GM18498 (cell line): ENCODE data around the gene ANKRD31.

Experiments
- ATAC-seq: cut with Tn5 transposase; IDR thresholded peaks from one replicate; pipeline ENCODE4 v1.9.1; 2021; ENCODE audit warnings: mild to moderate bottlenecking, moderate library complexity; ENCODE audit not compliant: unreplicated experiment

The ANKRD31 gene

DNA sequence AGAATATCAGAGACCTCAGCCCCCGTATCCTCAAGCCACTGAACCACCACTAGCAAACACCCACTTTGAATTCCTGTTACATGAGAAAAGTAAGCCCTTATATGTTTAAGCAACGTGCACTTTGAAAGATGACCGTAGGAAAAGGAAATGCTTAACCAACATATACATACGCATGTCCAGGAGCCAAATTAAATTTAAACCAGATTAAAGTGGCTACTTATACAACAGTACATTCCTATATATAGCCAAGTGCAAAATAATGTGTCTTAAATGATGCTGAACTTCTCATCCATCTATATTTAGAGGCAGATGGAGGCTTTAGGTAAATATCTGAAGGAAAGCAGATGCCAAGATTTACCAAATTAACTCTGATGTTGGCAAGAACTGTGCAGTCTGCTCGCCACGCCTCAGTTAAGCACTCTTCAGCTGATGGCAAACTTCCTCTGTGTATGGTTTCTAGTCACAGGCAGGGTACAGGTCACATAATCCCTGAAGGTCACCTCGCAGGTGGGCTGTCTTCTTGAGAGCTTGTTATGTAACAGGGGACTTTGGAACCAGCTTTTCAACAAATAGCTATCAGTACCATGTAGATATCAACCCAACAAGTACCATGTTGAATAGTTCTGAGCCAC is 192.9 kb downstream of the ANKRD31 start:
- ATAC-seq, result no peak

DNA sequence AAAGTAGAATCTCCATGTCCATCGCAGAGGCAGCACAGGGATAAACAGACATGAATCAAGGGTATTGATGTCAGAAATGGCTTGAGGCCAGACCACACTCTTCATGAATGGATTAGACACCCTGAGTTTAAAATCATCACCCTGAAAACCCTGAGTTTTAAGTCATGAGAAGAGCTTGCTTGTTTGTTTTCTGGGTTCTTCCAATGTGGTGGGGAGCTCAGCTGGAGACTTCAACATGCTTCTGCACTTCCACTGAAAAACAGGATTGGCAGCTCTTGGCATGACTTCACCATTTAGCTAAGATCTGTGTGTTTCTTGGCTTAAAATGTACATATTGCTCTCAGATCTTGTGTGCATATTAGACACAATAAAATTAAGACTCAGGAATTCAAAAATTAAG is 194.2 kb downstream of the ANKRD31 start:
- ATAC-seq, result no peak

DNA sequence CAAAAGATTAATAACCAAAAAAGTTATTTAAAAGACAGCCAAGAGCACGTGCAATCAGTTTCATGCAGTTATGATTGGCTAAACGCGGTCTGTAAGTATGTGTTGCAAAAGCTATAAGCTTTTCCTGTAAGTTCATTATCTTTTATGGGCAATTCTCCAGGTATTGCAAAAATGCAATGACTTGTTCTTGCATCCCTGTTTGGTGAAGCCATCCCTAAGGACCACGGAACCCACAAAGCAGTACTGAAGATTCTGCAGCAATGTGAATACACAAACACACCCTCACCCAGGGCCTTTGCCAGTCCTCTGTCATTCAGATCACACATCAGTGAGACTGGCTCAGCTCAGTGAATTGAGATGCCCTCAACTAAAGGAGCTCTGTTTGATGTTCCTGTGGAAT is 195.7 kb downstream of the ANKRD31 start:
- no peak for ATAC-seq

DNA sequence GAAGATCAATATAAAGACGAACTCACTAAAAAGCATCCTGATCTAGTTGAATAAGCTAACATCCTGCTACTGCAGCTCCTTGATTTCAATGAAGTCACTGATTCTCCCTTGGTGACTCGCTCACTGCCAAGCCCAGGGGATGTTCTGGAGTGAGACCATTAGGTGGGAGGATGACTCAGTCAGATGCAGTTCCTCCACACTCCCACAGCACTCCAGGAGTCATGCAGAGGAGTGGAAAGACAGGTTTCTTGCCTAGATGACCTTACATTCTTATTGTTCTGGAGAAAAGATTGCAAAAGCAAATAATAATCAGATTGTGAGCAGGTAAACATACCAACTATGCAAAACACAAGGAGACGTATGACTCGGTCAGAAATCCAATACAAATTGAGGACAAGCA is 199.6 kb downstream of the ANKRD31 start:
- no peak for ATAC-seq

DNA sequence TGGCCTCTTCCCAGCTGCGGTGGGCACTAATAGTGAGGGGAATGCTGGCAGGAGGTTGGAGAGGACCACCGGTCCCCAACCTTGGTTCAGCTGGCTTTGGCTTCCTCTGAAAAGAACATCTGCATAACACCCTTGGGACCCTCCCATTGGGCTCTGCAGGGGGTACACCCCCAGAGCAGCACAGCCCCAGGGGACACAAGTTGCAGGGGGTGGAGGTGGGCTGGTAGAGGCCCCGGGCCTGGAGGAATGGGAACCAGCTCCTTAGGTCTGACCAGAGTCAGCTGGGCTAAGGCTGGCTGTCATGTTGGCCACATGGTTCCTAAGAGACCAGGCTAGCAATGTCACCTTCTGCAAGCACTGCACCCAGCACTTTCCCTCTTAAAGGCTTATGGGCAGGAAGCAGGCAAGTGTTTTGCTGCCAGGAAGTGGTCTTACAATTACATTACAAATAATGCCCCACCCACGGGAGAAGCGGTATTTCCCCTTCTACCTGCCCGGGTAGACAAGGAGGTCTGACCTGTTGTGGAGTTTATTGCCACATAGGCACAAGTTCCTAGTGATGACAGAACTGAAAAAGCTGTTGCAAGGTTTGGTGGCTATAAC is 202.4 kb downstream of the ANKRD31 start:
- no peak for ATAC-seq

DNA sequence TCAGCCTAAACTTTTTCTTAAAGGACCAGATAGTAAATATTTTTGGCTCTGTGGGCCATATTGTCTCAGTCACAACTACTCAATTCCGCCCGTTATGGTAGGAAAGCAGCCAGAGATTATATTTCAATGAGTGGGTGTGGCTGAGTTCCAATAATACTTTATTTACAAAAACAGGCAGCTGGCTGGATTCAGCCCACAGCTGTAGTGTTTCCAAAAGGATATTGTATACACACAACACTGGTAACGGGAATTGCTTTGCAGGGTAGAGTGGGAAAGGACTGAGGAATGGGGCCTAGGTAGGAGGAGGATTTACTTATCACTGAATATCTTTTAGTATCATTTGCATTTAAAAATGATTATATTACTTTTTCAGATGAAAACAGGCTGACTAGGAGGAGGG is 205.3 kb downstream of the ANKRD31 start:
- ATAC-seq, result no peak

DNA sequence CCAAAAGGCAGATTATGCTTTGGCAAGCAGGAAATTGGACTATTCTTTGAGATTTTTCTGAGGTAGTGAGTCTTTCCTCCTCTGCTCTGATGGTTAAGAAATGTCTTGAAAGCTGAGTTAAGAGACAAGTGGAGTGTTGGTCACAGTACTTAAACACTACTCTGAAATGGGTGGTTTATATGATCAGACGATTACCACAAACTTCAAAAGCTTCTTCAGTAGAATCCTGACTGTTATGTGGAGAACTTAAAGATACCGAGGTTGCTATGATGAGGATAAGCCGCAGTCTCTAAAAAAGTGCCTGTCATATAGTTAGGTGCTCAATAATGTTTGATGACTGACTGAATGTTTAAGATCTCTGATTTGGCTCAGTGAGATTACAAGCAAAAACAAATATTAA is 208.6 kb downstream of the ANKRD31 start:
- no peak for ATAC-seq

DNA sequence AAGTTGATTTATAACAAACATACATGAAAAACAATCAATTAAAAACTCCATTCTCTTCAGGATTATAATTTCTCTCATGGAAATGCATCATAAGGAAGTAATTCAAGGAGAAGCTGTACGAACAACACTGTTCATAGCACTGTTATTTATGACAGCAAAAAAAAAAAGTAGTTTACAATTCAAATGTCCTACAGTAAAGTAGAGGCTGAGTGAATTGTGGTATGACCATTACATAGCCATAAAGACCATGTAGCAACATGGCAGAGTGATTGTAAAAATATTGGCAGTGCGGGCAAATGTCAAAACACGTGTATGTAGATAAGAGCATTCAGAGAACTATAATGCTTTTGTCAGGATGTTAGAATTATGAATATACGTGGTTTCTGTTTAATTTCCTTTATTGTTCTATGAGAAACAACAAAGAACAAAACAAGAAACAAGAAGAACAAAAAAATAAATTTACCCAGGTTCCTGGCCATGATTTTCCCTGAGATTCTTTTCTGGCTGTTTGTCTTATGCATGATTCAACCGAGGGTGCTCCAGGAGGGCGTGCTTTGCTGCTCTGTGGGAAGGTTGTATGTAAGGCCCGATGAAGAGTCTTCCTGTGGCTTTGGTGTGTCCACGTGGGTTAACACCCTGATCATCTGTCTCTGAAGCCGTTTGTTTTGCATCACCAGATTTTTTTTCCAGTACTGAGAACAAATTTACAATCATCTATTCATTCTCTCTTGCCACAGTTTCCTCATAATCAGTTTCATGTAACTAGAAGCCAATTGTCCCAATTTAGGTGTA is 213.1 kb downstream of the ANKRD31 start:
- no peak for ATAC-seq

DNA sequence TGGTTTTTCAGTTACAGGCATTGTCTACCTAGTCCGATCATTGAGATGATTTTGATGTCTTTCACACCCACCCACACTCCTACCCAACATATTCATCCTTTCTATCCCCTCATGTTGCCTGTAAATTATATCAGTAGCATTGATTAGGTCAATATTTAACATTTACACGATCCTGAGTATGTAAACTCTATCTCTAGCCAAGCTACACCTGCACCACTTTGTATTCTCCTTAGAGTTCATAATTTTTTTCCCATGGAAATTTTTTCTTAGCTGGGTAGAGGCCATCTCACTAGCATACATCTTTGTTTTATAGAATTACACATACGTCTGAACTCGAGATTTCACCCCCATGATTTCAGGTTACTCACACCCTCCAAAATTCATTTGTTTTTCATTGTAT is 214.9 kb downstream of the ANKRD31 start:
- ATAC-seq, result no peak

DNA sequence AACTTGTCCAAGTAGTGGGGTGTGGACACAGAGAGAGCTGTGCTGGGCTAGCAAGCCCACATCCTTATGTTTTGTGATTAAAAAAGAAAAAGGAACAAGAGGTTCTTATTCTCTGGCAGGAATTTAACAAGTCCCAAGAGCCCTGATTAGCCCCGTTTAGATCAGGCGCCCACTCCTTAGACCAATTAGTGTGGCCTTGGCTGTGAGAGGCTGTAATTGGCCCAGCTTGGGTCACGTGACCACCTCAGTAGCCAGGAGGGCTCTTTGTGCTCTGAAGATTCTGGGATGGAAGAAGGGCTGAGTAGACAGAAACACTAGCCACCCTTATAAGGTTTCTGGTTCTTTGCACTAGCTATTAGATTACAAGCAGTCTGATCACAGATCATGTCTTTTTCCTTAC is 215.5 kb downstream of the ANKRD31 start:
- ATAC-seq, result no peak

DNA sequence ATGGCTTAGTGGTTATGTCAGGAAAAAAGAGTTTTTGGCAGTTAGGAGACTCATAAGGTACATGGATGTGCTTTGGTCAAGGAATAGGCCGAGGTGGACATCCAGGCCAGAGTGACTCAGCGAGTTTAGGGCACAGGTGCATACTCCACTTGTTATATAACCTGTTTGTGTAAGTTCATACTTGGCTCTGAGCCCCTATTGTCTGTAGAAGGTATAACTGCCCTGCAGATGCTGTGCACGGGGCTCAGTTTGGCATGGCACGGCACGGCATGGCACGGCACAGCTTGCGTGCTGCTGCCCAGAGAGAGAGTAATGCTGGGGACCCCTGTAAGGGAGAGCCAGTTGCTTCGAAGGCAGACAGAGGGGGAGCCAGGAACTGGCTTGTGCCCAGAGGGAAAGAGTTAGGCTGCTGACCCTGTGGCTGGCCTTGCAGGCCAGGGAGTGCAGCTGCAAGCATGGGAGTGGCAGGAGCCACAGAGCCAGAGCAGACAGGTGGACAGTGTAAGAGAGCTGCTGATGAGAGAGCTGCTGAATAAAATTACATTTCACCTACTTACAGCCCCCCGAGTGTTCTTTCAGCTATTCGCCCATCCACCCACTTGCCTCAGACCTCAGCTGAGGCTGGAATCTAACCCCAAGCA is 216.5 kb downstream of the ANKRD31 start:
- ATAC-seq, result no peak

DNA sequence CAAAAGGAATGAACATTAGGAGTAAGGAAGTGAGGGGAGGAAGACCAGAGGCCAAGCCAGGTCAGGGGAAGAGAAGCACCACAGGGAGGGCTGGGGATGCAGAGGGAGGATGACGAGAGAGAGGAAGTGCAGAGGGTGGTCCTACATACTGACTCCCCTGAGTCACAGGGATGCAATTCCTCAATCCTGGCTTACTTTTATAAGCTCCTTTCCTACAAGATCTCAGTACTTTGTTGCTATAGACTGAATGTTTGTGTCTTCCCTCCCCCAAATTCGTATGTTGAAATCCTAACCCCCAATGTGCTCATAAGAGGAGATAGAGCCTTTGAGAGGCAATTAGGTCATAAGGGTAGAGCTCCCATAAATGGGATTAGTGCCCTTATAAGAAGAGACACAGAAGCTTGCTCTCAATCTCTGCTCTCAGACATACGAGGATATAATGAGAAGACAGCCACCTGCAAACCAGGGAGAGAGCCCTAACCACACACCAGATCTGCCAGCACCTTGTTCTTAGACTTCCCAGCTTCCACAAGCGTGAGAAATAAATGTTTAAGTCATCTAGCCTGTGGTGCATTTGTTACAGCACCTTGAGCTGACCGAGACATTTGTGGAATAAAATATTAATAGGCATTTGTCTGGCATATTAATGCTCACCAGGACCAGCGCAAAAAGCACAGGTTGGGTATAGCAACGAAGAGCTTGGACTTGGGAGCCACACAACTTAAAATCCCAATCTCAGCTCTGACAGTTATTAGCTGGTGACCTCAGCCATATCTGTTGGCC is 217.7 kb downstream of the ANKRD31 start:
- no peak for ATAC-seq
